ENCODE data around the gene NELFA.

- no peak for TF ChIP-seq CTCF (IDR thresholded peaks at IDR 0.05)
- TF ChIP-seq POLR2A (IDR thresholded peaks at IDR 0.05) = no peak
These were observed 27.6 kb upstream of the NELFA start for GRCh38 chr4:2036327-2036726.

All from breast epithelium (tissue), 3 donors.